Fibroblast of the aortic adventitia (primary cell): ENCODE results near the gene TMEM132D. TPM values are rescaled to one million over a fixed set of nuclear protein-coding genes. Genes with fewer than 3 reads are reported as not detected.

ENCODE experiments used
- DNase-seq: peaks from one replicate; pipeline ENCODE4 v3.0.0-alpha.2; 2010; ENCODE audit warnings: low read depth
- H3K4me3 ChIP-seq: 2 replicates; pipeline ENCODE4 v1.5.1; 2011; ENCODE audit warnings: low read depth, mild to moderate bottlenecking, control low read depth, low read length, moderate library complexity
- CTCF ChIP-seq: IDR thresholded peaks from 2 replicates; pipeline ENCODE4 v1.5.1; 2011; ENCODE audit warnings: mild to moderate bottlenecking, low read length, control low read depth, inconsistent platforms; ENCODE audit not compliant: insufficient read depth
- total RNA-seq: library from RNA; depleted of rRNA; stranded (reverse); fragments of >200 nt; gene quantifications from 2 replicates; pipeline ENCODE4 v1.2.3, GENCODE V29; 2012; ENCODE audit warnings: low replicate concordance

TMEM132D gene
- total RNA-seq, 1 donor: not detected

GRCh38 chr12:129081755-129082250 is 822.0 kb downstream of the TMEM132D start:
- no peak for DNase-seq
- no peak overlapping the region for H3K4me3 ChIP-seq
- TF ChIP-seq CTCF: no peak

GRCh38 chr12:129080821-129081220 is 823.0 kb downstream of the TMEM132D start:
- no peak for TF ChIP-seq CTCF
- no peak overlapping the region for H3K4me3 ChIP-seq
- DNase-seq: no peak

- DNase-seq: no peak
- TF ChIP-seq CTCF: no peak
Observed at GRCh38 chr12:129080391-129080790, 823.4 kb downstream of the TMEM132D start.

GRCh38 chr12:129079719-129080118 is 824.1 kb downstream of the TMEM132D start:
- no peak for DNase-seq
- TF ChIP-seq CTCF: no peak
- no peak overlapping the region for H3K4me3 ChIP-seq

More at GRCh38 chr12:129080391-129080790, 823.4 kb downstream of the TMEM132D start:
- H3K4me3 ChIP-seq: no peak overlapping the region

GRCh38 chr12:129076441-129077320 is 827.1 kb downstream of the TMEM132D start:
- no peak overlapping the region for H3K4me3 ChIP-seq
- no peak for DNase-seq
- no peak for TF ChIP-seq CTCF

GRCh38 chr12:129075460-129076208 is 828.2 kb downstream of the TMEM132D start:
- TF ChIP-seq CTCF: no peak
- DNase-seq: no peak
- H3K4me3 ChIP-seq: no peak overlapping the region
